ENCODE data around the gene THADA. TPM values are rescaled to one million over a fixed set of nuclear protein-coding genes. Genes with fewer than 3 reads are reported as not detected.
A peak's percentile ranks its signal among the peaks of the same experiment; 100 is the strongest.
"Not testable (repeated sequence)": the region's sequence is repeated elsewhere in the genome, so short reads cannot be mapped to it uniquely, and the experiment has no call there.

Gene THADA
- total and polyA plus RNA-seq, 2 experiments from 2014 or later, result 10.8 to 18.8 TPM

- no peaks in the 10 kb centered on the region for H3K79me2 ChIP-seq
- H3K9me3 ChIP-seq (ENCODE audit: low read depth), result no peaks in the 10 kb centered on the region
- H3K4me1 ChIP-seq (ENCODE audit: insufficient read depth), result peaks cover 5% of the 10 kb centered on the region
- H2AFZ ChIP-seq, result peak within 1 kb of the TSS; percentile 71
- DNase-seq (ENCODE audit: low spot score), result peak; percentile 93
- H3K27ac ChIP-seq, result no peak within 1 kb of the TSS
- H3K4me3 ChIP-seq, result peak within 1 kb of the TSS; percentile 54
- TF ChIP-seq EZH2 (IDR thresholded peaks at IDR 0.05; ENCODE audit: borderline replicate concordance) (no peak), EZH2phosphoT487 (IDR thresholded peaks at IDR 0.05; ENCODE audit: low read depth, severe bottlenecking, unreplicated experiment) (no peak), CTCF (IDR thresholded peaks at IDR 0.05; ENCODE audit: poor library complexity) (no peak)
- H3K36me3 ChIP-seq (replicated peaks; ENCODE audit: insufficient read depth, low read depth), result no peaks in the 10 kb centered on the region
- H3K9me2 ChIP-seq (replicated peaks; ENCODE audit: insufficient read depth), result no peaks in the 10 kb centered on the region
- no peaks in the 10 kb centered on the region for H4K20me1 ChIP-seq (ENCODE audit: insufficient read depth, poor library complexity, severe bottlenecking)
- peaks cover 5% of the 10 kb centered on the region for H3K27me3 ChIP-seq
- H3K4me2 ChIP-seq, result peak within 1 kb of the TSS; percentile 94
- 1% methylated on average over 49 of the region's 75 CpGs for WGBS (ENCODE audit: low lambda C conversion rate, missing lambda C conversion rate)
Measured at GRCh38 chr2:43637030-43637803, 41.4 kb upstream of the THADA start, which contains the start of gene PLEKHH2. Gene PLEKHH2, plus strand, starts transcription at chr2:43637260. Its CDS starts 7,414 bp downstream, at chr2:43644674.

GRCh38 chr2:43636621-43637020, 40.8 kb upstream of the THADA start:
- WGBS (ENCODE audit: low lambda C conversion rate, missing lambda C conversion rate), result 31% methylated on average over 10 of the region's 10 CpGs
- no peak overlapping the region for H3K27ac ChIP-seq

GRCh38 chr2:43636153-43636552, 40.3 kb upstream of the THADA start:
- not testable (repeated sequence) for H3K4me3 ChIP-seq; H2AFZ ChIP-seq; H3K4me2 ChIP-seq; H3K27ac ChIP-seq; DNase-seq (ENCODE audit: low spot score); H4K20me1 ChIP-seq (ENCODE audit: insufficient read depth, poor library complexity, severe bottlenecking); H3K27me3 ChIP-seq; H3K4me1 ChIP-seq (ENCODE audit: insufficient read depth); H3K9me2 ChIP-seq (replicated peaks; ENCODE audit: insufficient read depth); H3K79me2 ChIP-seq; H3K36me3 ChIP-seq (replicated peaks; ENCODE audit: insufficient read depth, low read depth); H3K9me3 ChIP-seq (ENCODE audit: low read depth)
- WGBS (ENCODE audit: low lambda C conversion rate, missing lambda C conversion rate), result 98% methylated on average over 12 of the region's 12 CpGs

More at GRCh38 chr2:43636621-43637020, 40.8 kb upstream of the THADA start:
- DNase-seq (ENCODE audit: low spot score), result no peak
- Histone ChIP-seq H2AFZ (peak overlapping the region; percentile 71), H3K4me1 (ENCODE audit: insufficient read depth) (peaks cover 5% of the 10 kb centered on the region), H3K79me2 (no peaks in the 10 kb centered on the region), H3K4me3 (no peak overlapping the region), H3K9me3 (ENCODE audit: low read depth) (no peaks in the 10 kb centered on the region), H3K36me3 (replicated peaks; ENCODE audit: insufficient read depth, low read depth) (no peaks in the 10 kb centered on the region), H3K27me3 (peaks cover 5% of the 10 kb centered on the region), H4K20me1 (ENCODE audit: insufficient read depth, poor library complexity, severe bottlenecking) (no peaks in the 10 kb centered on the region), H3K4me2 (peak overlapping the region; percentile 94), H3K9me2 (replicated peaks; ENCODE audit: insufficient read depth) (no peaks in the 10 kb centered on the region)
- TF ChIP-seq EZH2phosphoT487 (IDR thresholded peaks at IDR 0.05; ENCODE audit: low read depth, severe bottlenecking, unreplicated experiment), result no peak
- TF ChIP-seq EZH2 (IDR thresholded peaks at IDR 0.05; ENCODE audit: borderline replicate concordance), result no peak
- TF ChIP-seq CTCF (IDR thresholded peaks at IDR 0.05; ENCODE audit: poor library complexity), result no peak

GRCh38 chr2:43634604-43635306, 38.9 kb upstream of the THADA start:
- WGBS (ENCODE audit: low lambda C conversion rate, missing lambda C conversion rate), result 36% methylated on average over 6 of the region's 6 CpGs
- Histone ChIP-seq H3K27me3 (peaks cover 5% of the 10 kb centered on the region), H3K79me2 (no peaks in the 10 kb centered on the region), H3K9me3 (ENCODE audit: low read depth) (no peaks in the 10 kb centered on the region), H4K20me1 (ENCODE audit: insufficient read depth, poor library complexity, severe bottlenecking) (no peaks in the 10 kb centered on the region), H3K27ac (no peak overlapping the region), H3K4me1 (ENCODE audit: insufficient read depth) (peaks cover 5% of the 10 kb centered on the region), H2AFZ (no peak overlapping the region), H3K9me2 (replicated peaks; ENCODE audit: insufficient read depth) (no peaks in the 10 kb centered on the region), H3K4me2 (peak overlapping the region; percentile 52), H3K36me3 (replicated peaks; ENCODE audit: insufficient read depth, low read depth) (no peaks in the 10 kb centered on the region), H3K4me3 (no peak overlapping the region)
- TF ChIP-seq CTCF (IDR thresholded peaks at IDR 0.05; ENCODE audit: poor library complexity) (no peak), EZH2phosphoT487 (IDR thresholded peaks at IDR 0.05; ENCODE audit: low read depth, severe bottlenecking, unreplicated experiment) (no peak), EZH2 (IDR thresholded peaks at IDR 0.05; ENCODE audit: borderline replicate concordance) (no peak)
- peak; percentile 44 for DNase-seq (ENCODE audit: low spot score)

All from hepatocyte (in vitro differentiated cells).